Stimulated activated CD4-positive, alpha-beta T cell treated with anti-CD3 and anti-CD28 coated beads, Interleukin-1b, Interleukin-23, amount 100 ng/mL, for 1 hour (primary cell): Measurements from ENCODE around the gene KLRC2.
"Not testable (repeated sequence)": the region's sequence is repeated elsewhere in the genome, so short reads cannot be mapped to it uniquely, and the experiment has no call there.

Source experiments
- DNase-seq, 2 donors: peaks; one replicate each; pipeline ENCODE4 v3.0.0-alpha.2; 2020; ENCODE audit warnings: low read depth in 2 of 2

The KLRC2 gene

DNA sequence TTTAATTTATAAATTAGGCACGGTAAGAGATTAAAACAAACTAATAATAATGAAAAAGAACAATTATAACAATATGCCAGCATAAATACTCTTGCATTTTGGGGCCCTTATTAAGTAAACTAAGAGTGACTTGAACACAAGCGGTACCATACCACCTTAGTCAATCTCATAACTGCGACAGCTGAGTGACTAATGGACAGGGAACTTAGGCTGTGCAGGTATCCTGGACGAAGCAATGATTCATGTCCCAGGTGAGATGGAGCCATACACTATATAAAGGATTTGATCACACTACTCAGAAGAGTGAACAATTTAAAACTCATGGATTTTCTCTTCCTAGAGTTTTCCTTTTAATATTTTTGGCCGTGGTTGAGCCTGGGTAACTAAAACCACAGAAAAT lies 30.5 kb downstream of the KLRC2 start:
- no peak for DNase-seq

DNA sequence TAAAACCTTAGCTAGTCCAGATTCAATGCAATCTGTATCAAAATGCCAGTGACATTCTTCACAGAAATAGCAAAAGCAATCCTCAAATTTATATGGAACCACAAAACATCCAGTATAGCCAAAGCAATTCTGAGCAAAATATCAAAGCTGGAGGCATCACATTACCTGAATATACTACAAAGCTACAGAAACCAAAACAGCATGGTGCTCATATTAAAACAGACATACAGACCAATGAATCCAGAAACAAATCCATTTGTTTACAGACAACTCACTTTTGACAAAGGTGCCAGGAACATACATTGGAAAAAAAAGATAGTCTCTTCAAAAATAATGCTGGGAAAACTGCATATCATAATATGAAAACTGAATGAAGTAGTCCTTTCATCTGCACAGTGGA lies 31.0 kb downstream of the KLRC2 start:
- DNase-seq: no peak

DNA sequence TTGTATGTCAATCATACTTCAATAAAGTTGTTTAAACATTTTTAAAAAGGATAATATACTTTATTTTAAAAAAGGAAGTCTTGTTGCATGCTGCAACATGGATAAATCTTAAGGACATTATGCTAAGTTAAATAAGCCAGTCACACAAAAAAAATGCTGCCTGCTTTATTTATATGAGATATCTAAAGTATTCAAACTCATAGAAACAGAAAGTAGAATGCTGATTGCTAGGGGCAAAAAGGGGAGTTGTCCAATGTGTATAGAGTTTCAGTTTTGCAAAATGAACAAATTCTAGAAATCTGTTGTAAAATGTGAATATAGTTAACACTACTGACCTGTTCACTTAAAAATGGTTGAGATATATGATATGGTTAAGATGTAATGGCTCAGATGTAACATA lies 35.0 kb downstream of the KLRC2 start:
- DNase-seq: no peak

DNA sequence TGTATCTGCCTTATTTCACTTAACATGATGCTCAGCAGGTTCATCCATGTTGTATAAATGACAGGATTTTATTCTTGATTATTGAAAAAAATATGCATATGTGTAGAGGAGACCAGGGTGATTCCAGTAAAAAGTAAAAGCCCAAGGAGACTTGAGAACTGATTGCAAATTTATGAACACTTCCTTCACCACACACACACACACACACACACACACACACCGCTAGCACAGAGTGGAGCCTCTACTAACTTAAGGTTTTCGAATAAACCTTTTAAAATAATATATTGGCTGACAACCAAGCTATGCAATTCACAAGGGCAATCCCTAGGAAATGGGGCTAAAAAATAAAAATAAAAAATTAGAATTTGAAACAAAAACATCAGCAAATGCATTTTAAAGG lies 37.6 kb downstream of the KLRC2 start:
- no peak for DNase-seq

DNA sequence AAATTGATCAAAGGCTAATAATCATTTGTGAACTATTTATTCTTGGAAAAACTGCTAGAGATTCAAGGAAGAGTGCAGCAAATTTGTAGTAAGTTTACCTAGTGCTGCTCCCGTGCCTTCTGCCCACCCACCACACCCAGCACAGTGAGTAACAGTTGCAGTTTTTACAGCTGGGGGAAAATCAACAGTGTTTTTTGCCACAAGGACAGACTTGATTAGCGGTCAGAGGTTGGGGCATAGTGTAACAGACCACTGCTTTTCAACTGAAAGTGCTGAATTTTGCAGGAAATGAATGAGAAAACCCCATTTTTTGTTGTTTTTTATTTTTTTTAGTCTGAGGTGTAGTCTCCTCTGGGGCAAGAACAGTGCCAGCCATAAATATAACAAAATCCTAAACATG lies 38.5 kb downstream of the KLRC2 start:
- no peak for DNase-seq

DNA sequence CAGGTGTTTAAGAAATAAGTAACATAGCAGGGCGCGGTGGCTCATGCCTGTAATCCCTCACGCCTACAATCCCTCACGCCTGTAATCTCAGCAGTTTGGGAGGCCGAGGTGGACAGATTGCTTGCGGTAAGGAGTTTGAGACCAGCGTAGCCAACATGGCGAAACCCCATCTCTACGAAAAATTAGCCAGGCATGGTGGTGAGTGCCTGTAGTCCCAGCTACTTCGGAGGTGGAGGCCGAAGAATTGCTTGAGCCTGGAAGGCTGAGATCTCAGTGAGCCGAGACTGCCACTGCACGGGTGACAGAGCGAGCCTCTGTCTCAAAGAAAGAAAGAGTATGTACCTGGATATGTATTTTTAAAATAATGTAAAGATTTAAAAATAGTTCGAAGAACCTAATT lies 39.6 kb downstream of the KLRC2 start:
- not testable (repeated sequence) for DNase-seq

DNA sequence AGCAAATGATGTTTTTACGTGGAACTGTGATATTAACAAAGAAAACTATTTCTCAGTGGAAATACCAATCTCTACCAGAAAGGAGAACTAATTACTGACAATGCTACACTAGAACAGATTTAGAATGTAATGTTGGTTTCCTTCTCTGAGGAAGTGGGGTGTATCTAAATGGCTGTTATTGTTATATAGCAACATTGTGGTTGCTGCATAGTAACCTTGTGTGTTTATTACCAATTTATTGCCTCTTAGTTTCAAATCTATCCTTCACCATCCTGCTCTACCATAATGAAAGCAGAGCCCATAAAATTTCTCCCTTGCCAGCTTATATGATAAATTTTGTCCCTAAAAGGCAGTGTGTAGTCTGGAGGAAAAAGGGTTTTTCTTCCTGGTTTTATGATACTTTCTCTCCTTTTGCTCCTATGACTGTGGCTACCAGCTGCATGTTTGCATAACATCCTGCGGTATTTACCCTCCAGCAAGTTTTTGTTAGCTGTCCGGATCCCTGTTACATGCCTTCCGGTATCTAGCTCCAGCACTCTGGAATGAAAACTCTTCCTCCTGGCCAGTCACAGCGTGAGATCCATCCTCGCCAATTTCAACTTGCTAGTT lies 40.3 kb downstream of the KLRC2 start:
- no peak for DNase-seq

DNA sequence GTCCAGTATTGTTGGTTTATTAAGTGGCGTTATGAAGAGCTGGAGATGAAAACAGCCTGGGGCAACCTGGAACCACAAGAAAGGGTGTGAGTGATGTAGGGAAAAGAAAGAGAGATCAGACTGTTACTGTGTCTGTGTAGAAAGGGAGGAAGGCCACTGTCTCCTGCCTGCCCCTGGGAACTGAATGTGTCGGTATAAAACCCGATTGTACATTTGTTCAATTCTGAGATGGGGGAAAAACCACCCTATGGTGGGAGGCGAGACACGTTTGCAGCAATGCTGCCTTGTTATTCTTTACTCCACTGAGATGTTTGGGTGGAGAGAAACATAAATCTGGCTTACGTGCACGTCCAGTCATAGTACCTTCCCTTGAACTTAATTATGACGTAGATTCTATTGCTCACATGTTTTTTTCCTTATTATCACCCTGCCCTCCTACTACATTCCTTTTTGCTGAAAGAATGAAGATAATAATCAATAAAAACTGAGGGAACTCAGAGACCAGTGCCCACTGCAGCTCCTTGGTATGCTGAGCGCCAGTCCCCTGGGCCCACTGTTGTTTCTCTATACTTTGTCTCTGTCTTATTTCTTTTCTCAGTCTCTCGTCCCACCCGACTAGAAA lies 41.2 kb downstream of the KLRC2 start:
- not testable (repeated sequence) for DNase-seq

DNA sequence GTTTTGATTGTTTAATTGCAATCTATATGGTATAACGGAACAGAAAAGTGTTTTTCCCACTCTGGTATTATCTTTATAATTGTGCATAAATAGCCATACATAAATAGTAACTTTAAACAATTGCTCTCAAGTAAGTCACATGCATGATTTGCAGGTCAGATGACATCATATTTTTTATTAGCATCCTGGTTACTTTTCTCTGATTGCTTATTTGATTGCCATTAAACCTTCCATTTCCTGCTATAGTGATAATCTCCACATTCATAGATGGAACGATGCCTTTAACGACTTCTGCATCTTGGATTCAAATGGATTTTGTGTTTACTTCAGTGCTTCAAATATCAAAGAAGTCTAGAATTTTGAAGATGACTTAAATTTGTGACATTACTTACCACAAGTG lies 42.5 kb downstream of the KLRC2 start:
- DNase-seq: no peak

DNA sequence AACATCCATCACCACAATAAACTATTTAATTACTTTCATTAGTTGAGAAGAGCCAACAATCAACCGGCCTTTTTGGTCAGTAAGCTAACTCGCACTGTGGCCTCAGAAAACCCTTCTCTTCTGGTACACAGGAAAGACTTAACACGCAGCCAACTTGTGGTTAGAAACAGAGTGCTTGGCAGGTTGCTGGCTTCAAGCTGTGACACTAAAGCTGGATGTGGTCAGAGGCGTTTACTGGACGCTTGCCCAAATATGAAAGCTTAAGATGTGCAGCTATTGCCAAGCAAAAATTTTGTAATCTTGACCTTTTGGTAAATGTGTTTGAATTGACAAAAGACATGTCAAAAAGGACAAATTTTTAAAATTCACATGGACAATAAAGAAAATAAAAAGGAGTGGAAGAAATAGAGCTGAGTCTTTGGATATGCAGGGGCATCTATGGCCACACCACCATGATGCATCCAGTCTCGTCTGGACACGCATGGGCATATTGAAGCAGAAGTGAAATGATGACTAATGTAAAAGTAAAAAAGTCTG lies 43.3 kb downstream of the KLRC2 start:
- DNase-seq: no peak

DNA sequence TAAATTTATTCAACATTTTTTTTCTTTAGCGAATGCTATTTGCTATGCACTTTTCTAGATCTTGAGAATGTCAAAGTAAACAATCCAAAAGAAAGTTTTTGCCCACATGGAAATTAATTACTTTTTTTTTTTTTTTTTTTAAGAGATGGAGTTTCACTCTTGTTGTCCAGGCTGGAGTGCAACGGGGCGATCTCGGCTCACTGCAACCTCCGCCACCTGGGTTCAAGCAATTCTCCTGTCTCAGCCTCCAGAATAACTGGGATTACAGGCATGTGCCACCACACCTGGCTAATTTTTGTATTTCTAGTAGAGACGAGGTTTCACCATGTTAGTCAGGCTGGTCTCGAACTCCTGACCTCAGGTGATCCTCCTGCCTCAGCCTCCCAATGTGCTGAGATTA lies 44.8 kb downstream of the KLRC2 start:
- not testable (repeated sequence) for DNase-seq

DNA sequence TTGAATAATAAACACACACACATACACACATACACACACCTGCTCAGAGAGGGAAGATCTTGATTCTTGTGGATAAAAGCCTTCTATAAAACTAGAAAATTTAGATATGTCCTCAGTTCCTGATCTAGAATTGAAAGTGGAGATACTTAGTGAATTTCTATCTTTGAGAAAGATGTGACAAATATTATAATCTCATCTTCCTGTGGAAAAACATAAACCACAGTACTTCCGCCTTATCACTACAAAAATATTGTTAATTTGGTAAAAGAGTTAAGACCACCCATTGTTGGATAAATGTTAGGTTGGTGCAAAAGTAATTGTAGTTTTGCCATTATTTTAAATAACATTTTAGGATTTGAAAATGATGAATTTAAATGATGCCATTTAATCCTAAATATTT lies 45.9 kb downstream of the KLRC2 start, which contains the start of gene KLRK1:
TSS of gene KLRK1 (minus strand) at position 138 of the 400 bp plus-strand sequence. CDS start 1,231 bp downstream, outside the sequence.
- no peak for DNase-seq

DNA sequence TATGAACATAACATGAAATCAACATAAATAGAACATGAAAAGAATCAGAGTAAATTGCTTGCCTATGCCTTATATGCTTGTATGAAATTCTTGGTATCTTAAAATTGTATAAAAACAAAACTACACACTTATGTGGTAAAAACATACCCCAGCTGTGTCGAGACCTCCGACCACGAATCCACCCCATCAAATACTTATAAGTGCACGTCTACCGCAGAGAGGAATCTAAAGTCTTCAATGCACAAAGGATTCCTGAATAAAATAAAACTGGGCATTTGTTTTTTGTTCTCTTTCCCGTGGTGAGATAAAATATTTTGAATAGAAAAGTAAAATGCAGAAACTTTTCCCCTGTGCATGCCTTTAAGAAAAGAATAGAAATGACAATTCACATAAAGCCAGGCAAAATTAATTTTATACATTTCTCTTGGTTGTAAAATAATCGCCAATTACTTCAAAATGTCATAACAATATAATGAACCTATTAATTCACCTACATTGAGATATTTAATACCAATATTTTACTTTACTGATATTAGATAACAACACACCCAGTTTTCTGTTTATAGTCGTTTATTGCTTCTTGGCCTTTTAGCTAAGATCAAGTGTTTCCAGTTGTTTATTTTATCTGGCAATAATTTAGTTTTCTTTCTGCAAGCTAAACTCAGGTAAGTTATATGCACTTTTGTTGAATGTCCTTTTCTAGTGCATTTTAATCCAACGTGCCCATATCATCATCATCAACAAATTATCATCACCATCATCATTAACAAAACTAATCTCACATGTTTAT lies 47.0 kb downstream of the KLRC2 start:
- no peak for DNase-seq

DNA sequence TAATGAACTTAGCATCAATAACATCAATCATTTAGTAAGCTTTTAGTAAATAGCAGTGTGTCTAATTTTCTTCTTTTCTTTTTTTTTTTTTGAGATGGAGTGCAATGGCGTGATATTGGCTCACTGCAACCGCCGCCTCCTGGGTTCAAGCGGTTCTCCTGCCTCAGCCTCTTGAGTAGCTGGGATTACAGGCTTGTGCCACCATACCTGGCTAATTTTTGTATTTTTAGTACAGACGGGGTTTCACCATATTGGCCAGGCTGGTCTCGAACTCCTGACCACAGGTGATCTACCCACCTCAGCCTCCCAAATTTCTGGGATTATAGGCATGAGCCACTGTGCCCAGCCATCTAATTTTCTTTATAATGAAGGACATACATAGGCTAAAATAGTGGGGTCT lies 48.3 kb downstream of the KLRC2 start:
- not testable (repeated sequence) for DNase-seq

DNA sequence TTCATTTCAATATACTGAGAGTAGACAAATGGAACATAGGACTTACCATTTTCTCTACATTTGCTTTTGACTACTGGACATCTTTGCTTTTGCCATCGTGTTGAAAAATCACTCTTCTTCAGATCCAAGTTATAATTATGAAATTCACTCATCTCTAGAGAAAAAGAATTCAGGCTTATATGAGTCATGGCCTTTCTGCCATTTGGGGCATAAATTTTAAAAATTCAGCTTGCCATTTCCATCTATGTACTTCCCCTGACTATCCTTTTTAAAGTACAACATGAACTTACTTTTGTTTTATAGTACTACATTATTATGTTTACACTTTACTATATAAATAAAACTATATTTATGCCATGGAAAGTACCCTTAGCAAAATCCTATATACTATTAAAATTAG lies 49.0 kb downstream of the KLRC2 start:
- DNase-seq: no peak

DNA sequence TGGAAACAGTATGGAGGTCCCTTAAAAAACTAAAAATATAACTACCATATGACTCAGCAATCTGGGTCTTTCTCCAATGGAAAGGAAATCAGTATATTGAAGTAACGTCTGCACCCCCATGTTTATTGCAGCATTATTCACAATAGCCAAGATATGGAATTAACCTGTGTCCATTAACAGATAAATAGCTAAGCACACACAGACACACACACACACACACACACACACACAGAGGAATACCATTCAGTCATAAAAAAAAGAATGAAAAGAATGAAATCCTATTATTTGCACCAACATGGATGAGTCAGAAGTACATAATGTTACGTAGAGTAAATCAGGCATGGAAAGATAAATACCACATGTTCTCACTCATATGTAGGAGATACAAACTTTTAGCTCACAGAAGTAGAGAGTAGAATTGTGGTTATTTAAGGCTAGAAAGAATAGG lies 50.6 kb downstream of the KLRC2 start:
- no peak for DNase-seq

DNA sequence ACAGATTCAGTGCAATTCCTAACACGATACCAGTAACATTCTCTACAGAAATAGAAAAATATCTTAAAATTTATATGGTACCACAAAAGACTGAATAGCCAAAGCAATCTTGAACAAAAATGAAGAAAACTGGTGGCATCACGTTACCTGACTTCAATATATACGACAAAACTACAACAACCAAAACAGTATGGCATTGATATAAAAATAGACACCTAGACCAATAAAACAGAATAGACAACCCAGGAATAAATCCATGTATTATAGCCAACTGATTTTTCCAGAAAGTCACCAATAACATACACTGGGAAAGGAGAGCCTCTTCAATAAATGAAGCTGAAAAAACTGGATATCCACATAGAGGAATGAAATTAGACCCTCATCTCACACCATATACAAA lies 51.6 kb downstream of the KLRC2 start:
- no peak for DNase-seq

DNA sequence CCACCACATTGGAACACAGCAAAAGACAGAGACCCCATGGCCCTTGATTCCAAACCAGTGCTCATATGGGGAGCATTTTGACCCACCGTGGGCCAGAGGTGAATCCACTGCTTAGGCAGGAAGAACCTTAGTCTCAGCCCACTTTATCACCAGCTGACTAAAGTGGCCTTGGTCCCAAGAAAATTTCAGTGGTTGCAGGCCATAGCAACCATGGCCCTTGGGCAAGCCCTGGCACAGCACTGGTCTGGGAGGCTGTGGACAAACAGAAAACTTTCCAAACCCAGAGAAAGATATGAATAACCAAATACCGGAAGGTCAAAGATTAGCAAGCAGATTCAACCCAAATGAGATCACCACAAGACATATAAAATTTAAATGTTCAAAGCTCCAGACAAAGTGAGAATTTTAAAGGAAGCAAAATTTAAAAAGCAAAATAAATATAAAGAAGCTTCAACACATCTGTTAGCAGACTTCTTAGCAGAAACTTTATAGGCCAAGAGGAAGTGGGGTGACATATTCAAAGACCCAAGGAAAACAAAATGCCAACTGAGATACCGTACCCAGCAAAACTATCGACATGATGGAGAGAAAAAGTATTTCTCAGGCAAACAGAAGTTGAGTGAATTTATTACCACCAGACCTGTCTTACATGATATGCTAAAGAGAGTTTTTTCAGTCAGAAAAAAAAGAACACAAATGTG lies 53.7 kb downstream of the KLRC2 start:
- DNase-seq: no peak
